Measurements from ENCODE around the gene PCDHGB3.

DNA sequence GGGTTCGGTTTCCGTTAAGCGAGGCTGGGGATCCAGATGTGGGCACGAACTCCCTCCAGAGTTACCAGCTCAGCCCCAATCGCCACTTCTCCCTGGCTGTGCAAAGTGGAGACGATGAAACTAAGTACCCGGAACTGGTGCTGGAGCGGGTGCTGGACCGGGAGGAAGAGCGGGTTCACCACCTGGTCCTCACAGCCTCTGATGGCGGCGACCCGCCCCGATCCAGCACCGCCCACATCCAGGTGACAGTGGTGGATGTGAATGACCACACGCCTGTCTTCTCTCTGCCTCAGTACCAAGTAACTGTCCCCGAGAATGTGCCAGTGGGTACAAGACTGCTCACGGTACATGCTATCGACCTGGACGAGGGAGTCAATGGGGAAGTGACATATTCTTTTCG is 13.3 kb downstream of the PCDHGB3 start:
- TF ChIP-seq CTCF (IDR thresholded peaks at IDR 0.05) (no peak), SP1 (CRISPR knock-in tag; conservative IDR thresholded peaks at IDR 0.05) (no peak), STAT6 (CRISPR knock-in tag; conservative IDR thresholded peaks at IDR 0.05; ENCODE audit: low read depth) (no peak), NR3C1 (CRISPR knock-in tag; conservative IDR thresholded peaks at IDR 0.05; ENCODE audit: low read depth) (no peak), E2F1 (CRISPR knock-in tag; IDR thresholded peaks at IDR 0.05) (no peak), MLX (CRISPR knock-in tag; IDR thresholded peaks at IDR 0.05) (no peak)
- TF ChIP-seq, protein P1, sequence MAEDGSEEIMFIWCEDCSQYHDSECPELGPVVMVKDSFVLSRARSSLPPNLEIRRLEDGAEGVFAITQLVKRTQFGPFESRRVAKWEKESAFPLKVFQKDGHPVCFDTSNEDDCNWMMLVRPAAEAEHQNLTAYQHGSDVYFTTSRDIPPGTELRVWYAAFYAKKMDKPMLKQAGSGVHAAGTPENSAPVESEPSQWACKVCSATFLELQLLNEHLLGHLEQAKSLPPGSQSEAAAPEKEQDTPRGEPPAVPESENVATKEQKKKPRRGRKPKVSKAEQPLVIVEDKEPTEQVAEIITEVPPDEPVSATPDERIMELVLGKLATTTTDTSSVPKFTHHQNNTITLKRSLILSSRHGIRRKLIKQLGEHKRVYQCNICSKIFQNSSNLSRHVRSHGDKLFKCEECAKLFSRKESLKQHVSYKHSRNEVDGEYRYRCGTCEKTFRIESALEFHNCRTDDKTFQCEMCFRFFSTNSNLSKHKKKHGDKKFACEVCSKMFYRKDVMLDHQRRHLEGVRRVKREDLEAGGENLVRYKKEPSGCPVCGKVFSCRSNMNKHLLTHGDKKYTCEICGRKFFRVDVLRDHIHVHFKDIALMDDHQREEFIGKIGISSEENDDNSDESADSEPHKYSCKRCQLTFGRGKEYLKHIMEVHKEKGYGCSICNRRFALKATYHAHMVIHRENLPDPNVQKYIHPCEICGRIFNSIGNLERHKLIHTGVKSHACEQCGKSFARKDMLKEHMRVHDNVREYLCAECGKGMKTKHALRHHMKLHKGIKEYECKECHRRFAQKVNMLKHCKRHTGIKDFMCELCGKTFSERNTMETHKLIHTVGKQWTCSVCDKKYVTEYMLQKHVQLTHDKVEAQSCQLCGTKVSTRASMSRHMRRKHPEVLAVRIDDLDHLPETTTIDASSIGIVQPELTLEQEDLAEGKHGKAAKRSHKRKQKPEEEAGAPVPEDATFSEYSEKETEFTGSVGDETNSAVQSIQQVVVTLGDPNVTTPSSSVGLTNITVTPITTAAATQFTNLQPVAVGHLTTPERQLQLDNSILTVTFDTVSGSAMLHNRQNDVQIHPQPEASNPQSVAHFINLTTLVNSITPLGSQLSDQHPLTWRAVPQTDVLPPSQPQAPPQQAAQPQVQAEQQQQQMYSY (CRISPR knock-in tag; IDR thresholded peaks at IDR 0.05): no peak
- TF ChIP-seq, protein P2, sequence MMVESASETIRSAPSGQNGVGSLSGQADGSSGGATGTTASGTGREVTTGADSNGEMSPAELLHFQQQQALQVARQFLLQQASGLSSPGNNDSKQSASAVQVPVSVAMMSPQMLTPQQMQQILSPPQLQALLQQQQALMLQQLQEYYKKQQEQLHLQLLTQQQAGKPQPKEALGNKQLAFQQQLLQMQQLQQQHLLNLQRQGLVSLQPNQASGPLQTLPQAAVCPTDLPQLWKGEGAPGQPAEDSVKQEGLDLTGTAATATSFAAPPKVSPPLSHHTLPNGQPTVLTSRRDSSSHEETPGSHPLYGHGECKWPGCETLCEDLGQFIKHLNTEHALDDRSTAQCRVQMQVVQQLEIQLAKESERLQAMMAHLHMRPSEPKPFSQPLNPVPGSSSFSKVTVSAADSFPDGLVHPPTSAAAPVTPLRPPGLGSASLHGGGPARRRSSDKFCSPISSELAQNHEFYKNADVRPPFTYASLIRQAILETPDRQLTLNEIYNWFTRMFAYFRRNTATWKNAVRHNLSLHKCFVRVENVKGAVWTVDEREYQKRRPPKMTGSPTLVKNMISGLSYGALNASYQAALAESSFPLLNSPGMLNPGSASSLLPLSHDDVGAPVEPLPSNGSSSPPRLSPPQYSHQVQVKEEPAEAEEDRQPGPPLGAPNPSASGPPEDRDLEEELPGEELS (CRISPR knock-in tag; IDR thresholded peaks at IDR 0.05): no peak

Measured in WTC11 (cell line).